GM12801 (cell line): ENCODE results near the gene SLC6A9.

Experiments used
- CTCF ChIP-seq: IDR thresholded peaks from one replicate; pipeline ENCODE4 v1.5.1; 2011; ENCODE audit warnings: control low read depth; ENCODE audit not compliant: insufficient read length; ENCODE audit errors: extremely low read depth

Gene SLC6A9

GRCh38 chr1:43952731-43953346 is 78.4 kb downstream of the SLC6A9 start:
- TF ChIP-seq CTCF = no peak

GRCh38 chr1:43951021-43951985 is 80.0 kb downstream of the SLC6A9 start:
- TF ChIP-seq CTCF = no peak

- TF ChIP-seq CTCF = no peak
These were observed 81.6 kb downstream of the SLC6A9 start for GRCh38 chr1:43949678-43950077.

GRCh38 chr1:43947874-43948437 is 83.3 kb downstream of the SLC6A9 start:
- no peak for TF ChIP-seq CTCF

- TF ChIP-seq CTCF = no peak
These were observed 84.0 kb downstream of the SLC6A9 start for GRCh38 chr1:43947061-43947873.
